Caco-2 (cell line): Measurements from ENCODE around the gene TSACC. TPM values are rescaled to one million over a fixed set of nuclear protein-coding genes. Genes with fewer than 3 reads are reported as not detected.

Experiments
- BruUV-seq: library from RNA; stranded (reverse); fragments of 400-500 nt; replicated peaks from 2 replicates; lab custom pipeline; 2021; lab: Mats Ljungman, UMichigan
- CTCF ChIA-PET: fragments of 300-600 bp; sonication (Branson Sonifier 250); formaldehyde crosslinking; loops from one replicate; lab custom pipeline; 2022; ENCODE audit warnings: antibody characterized with exemption; lab: Charles Lee
- POLR2A ChIA-PET: fragments of 300-600 bp; sonication (Branson Sonifier 250); formaldehyde crosslinking; loops from one replicate; lab custom pipeline; 2022; ENCODE audit warnings: antibody characterized with exemption; lab: Charles Lee
- DNase-seq, 2 experiments: peaks; one replicate each; pipeline versions ENCODE4 v3.0.0 to v3.0.0-alpha.2; 2020 to 2022
- H3K27me3 ChIP-seq: replicated peaks from 2 replicates; pipeline ENCODE4 v1.6.0; 2011; ENCODE audit warnings: low read length; ENCODE audit not compliant: control insufficient read depth, insufficient read depth
- H3K36me3 ChIP-seq: 2 replicates; pipeline ENCODE4 v1.5.1; 2011; ENCODE audit warnings: low read length; ENCODE audit not compliant: control insufficient read depth, insufficient read depth
- H3K4me1 ChIP-seq: fragments of 250-450 bp; sonication (Bioruptor Pico); 2 replicates; pipeline ENCODE4 v1.5.1; 2020; ENCODE audit warnings: mild to moderate bottlenecking
- H3K4me3 ChIP-seq: 2 replicates; pipeline ENCODE4 v1.5.1; 2011; ENCODE audit warnings: low read depth, mild to moderate bottlenecking, control low read depth, low read length
- H3K9me3 ChIP-seq: fragments of 250-450 bp; sonication (Bioruptor Pico); 2 replicates; pipeline ENCODE4 v1.5.1; 2020; ENCODE audit warnings: mild to moderate bottlenecking, moderate library complexity
- H3K27ac Mint-ChIP-seq: one replicate; pipeline ENCODE4 v1.8.0; 2022; ENCODE audit warnings: mixed read lengths; ENCODE audit not compliant: unreplicated experiment
- H3K27me3 Mint-ChIP-seq: one replicate; pipeline ENCODE4 v1.8.0; 2022; ENCODE audit warnings: mixed read lengths; ENCODE audit not compliant: insufficient read depth, unreplicated experiment
- H3K36me3 Mint-ChIP-seq: one replicate; pipeline ENCODE4 v1.8.0; 2022; ENCODE audit warnings: mild to moderate bottlenecking, mixed read lengths; ENCODE audit not compliant: insufficient read depth, unreplicated experiment
- H3K4me1 Mint-ChIP-seq: one replicate; pipeline ENCODE4 v1.8.0; 2022; ENCODE audit warnings: low read depth, mixed read lengths; ENCODE audit not compliant: unreplicated experiment
- H3K4me3 Mint-ChIP-seq: one replicate; pipeline ENCODE4 v1.8.0; 2022; ENCODE audit warnings: mild to moderate bottlenecking, moderate library complexity, mixed read lengths; ENCODE audit not compliant: unreplicated experiment
- H3K9me3 Mint-ChIP-seq: one replicate; pipeline ENCODE4 v1.8.0; 2022; ENCODE audit warnings: mixed read lengths; ENCODE audit not compliant: unreplicated experiment
- CTCF ChIP-seq, 2 experiments: fragments of 200-600 bp in 1 of 2; IDR thresholded peaks; 1 replicate in 1 of 2; 2 replicates in 1 of 2; pipeline versions ENCODE4 v1.5.1 to v1.8.0; 2011 to 2022; ENCODE audit warnings: antibody characterized with exemption in 1 of 2, control low read depth in 1 of 2, inconsistent platforms in 1 of 2, low read depth in 1 of 2, low read length in 1 of 2, mild to moderate bottlenecking in 1 of 2, moderate library complexity in 1 of 2; ENCODE audit not compliant: insufficient read depth in 1 of 2, severe bottlenecking in 1 of 2, unreplicated experiment in 1 of 2
- intact Hi-C: fragments of 100-400 bp; cut with micrococcal nuclease; formaldehyde crosslinking; loops from one replicate; pipeline ENCODE4 v1.10.0; 2022; ENCODE audit not compliant: unreplicated experiment
- total RNA-seq: library from RNA; stranded (reverse); gene quantifications from 2 replicates; pipeline ENCODE4 v1.2.3, GENCODE V29; 2022

Gene TSACC
- total RNA-seq, 1 experiment from 2014 or later, result 3.9 TPM

GRCh38 chr1:156360534-156360933 lies 22.2 kb downstream of the TSACC start:
- intact Hi-C loops, result no loop called here
- H3K27me3 Mint-ChIP-seq, result no peaks in the 10 kb centered on the region
- Histone ChIP-seq H3K27me3 (no peaks in the 10 kb centered on the region), H3K4me3 (no peak overlapping the region), H3K9me3 (no peaks in the 10 kb centered on the region), H3K4me1 (0 out of 2 replicates have a peak, but pooled peaks cover 3% of the 10 kb centered on the region), H3K36me3 (no peaks in the 10 kb centered on the region)
- no peaks in the 10 kb centered on the region for H3K9me3 Mint-ChIP-seq
- BruUV-seq, result no TSS peak
- H3K4me1 Mint-ChIP-seq, result peaks cover 9% of the 10 kb centered on the region
- CTCF ChIA-PET, result interaction anchor here (1.4 kb wide), 1 partner anchor 19 kb away, joined by 4 read pairs; no protein-coding TSS in a partner anchor
- no peak for TF ChIP-seq CTCF (IDR thresholded peaks at IDR 0.05; ENCODE audit: insufficient read depth in 1 of 2, low read depth in 1 of 2, low read length in 1 of 2, severe bottlenecking in 1 of 2, unreplicated experiment in 1 of 2)
- no peak for DNase-seq
- H3K36me3 Mint-ChIP-seq, result no peaks in the 10 kb centered on the region
- no peak overlapping the region for H3K4me3 Mint-ChIP-seq
- no peak overlapping the region for H3K27ac Mint-ChIP-seq
- POLR2A ChIA-PET, result no interaction called here

- TF ChIP-seq CTCF (IDR thresholded peaks at IDR 0.05; ENCODE audit: insufficient read depth in 1 of 2, low read depth in 1 of 2, low read length in 1 of 2, severe bottlenecking in 1 of 2, unreplicated experiment in 1 of 2), result no peak
- H3K36me3 Mint-ChIP-seq, result no peaks in the 10 kb centered on the region
- CTCF ChIA-PET, result interaction anchor here (0.8 to 1.3 kb wide), 2 partner anchors 18 to 20 kb away, joined by 3 to 4 read pairs; no protein-coding TSS in a partner anchor
- DNase-seq, result no peak
- POLR2A ChIA-PET, result interaction anchor here (0.6 kb wide), 1 partner anchor 85 kb away, joined by 3 read pairs; no protein-coding TSS in a partner anchor
- H3K4me3 ChIP-seq, result no peak overlapping the region
- H3K27me3 Mint-ChIP-seq, result no peaks in the 10 kb centered on the region
- H3K4me1 Mint-ChIP-seq, result peaks cover 22% of the 10 kb centered on the region
- no peaks in the 10 kb centered on the region for H3K9me3 ChIP-seq
- intact Hi-C loops, result no loop called here
- H3K27me3 ChIP-seq, result no peaks in the 10 kb centered on the region
- H3K9me3 Mint-ChIP-seq, result no peaks in the 10 kb centered on the region
- no peaks in the 10 kb centered on the region for H3K36me3 ChIP-seq
- no peak overlapping the region for H3K27ac Mint-ChIP-seq
- H3K4me1 ChIP-seq, result peaks cover 37% of the 10 kb centered on the region
- H3K4me3 Mint-ChIP-seq, result no peak overlapping the region
- no TSS peak for BruUV-seq
Observed at GRCh38 chr1:156365754-156366153, 27.4 kb downstream of the TSACC start.

GRCh38 chr1:156366378-156367166 lies 28.2 kb downstream of the TSACC start:
- BruUV-seq, result no TSS peak
- H3K4me3 Mint-ChIP-seq, result no peak overlapping the region
- no peaks in the 10 kb centered on the region for H3K27me3 Mint-ChIP-seq
- no peak overlapping the region for H3K4me3 ChIP-seq
- no peaks in the 10 kb centered on the region for H3K9me3 Mint-ChIP-seq
- no peaks in the 10 kb centered on the region for H3K36me3 ChIP-seq
- no peaks in the 10 kb centered on the region for H3K36me3 Mint-ChIP-seq
- H3K9me3 ChIP-seq, result no peaks in the 10 kb centered on the region
- ChIA-PET POLR2A (interaction anchor here (0.6 kb wide), 1 partner anchor 9 kb away, joined by 4 read pairs; no protein-coding TSS in a partner anchor), CTCF (interaction anchor here (0.8 to 1.3 kb wide), 3 partner anchors 13 to 19 kb away, joined by 3 to 4 read pairs (median 3); no protein-coding TSS in a partner anchor)
- no peaks in the 10 kb centered on the region for H3K27me3 ChIP-seq
- intact Hi-C loops, result no loop called here
- DNase-seq, result no peak
- H3K27ac Mint-ChIP-seq, result peak overlapping the region; percentile 56
- peaks cover 42% of the 10 kb centered on the region for H3K4me1 ChIP-seq
- TF ChIP-seq CTCF (IDR thresholded peaks at IDR 0.05; ENCODE audit: insufficient read depth in 1 of 2, low read depth in 1 of 2, low read length in 1 of 2, severe bottlenecking in 1 of 2, unreplicated experiment in 1 of 2), result no peak
- peaks cover 22% of the 10 kb centered on the region for H3K4me1 Mint-ChIP-seq
